Urinary bladder (tissue), 4 donors: ENCODE measurements around the gene SOCS1. TPM values are rescaled to one million over a fixed set of nuclear protein-coding genes. Genes with fewer than 3 reads are reported as not detected.

Experiments used
- DNase-seq: peaks from one replicate; pipeline ENCODE4 v3.0.0-alpha.2; 2015; ENCODE audit errors: extremely low spot score
- H3K27ac ChIP-seq: one replicate; pipeline ENCODE4 v1.5.1; 2013; ENCODE audit warnings: low read depth, mild to moderate bottlenecking, moderate library complexity
- H3K36me3 ChIP-seq: one replicate; pipeline ENCODE4 v1.6.1; 2013; ENCODE audit warnings: mild to moderate bottlenecking, moderate library complexity; ENCODE audit not compliant: insufficient read depth
- H3K4me1 ChIP-seq: one replicate; pipeline ENCODE4 v1.6.1; 2013; ENCODE audit warnings: mild to moderate bottlenecking, moderate library complexity; ENCODE audit not compliant: insufficient read depth
- H3K4me3 ChIP-seq: one replicate; pipeline ENCODE4 v1.5.1; 2013; ENCODE audit warnings: low read depth, low read length
- WGBS: extraction: QIAGEN DNeasy Blood & Tissue Kit; methylation state at CpG from one replicate; pipeline ENCODE4 v1.1.7; 2013; 5-methylcytosine and 5-hydroxymethylcytosine counted together
- polyA plus RNA-seq: library from polyadenylated mRNA; stranded (reverse); fragments of 200-250 nt; gene quantifications from one replicate; pipeline ENCODE4 v1.2.3, GENCODE V29; 2013
- total RNA-seq: library from RNA; depleted of rRNA; stranded (reverse); fragments of >200 nt; gene quantifications from one replicate; pipeline ENCODE4 v1.2.3, GENCODE V29; 2014
- donor health status: healthy with polysubstance abuse.
- donor health status: healthy.

Gene SOCS1
- total and polyA plus RNA-seq, 2 donors = 6.9 to 15.0 TPM

DNA sequence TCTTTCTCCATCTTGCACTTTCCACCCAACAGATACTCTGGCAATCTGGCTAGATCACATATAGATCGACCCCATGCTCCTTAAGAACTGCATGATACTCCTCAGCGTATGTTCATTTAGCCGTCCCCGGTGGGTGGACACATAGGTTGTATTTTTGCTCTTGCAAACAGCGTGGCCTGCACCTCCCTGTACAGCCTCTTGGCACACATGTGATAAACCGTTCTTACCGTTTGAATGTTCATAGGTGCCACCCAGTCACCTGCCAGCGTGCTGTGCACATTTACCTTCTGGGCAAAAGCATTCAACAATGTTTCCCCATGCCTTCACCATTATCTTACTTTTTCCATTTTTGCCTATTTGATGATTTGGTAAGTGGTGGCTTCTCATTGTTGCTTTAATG lies 6.9 kb upstream of the SOCS1 start:
- Histone ChIP-seq H3K4me1 (no peaks in the 10 kb centered on the region), H3K4me3 (no peak overlapping the region), H3K27ac (no peak overlapping the region), H3K36me3 (no peaks in the 10 kb centered on the region)
- WGBS = 87% methylated on average over 8 of the region's 8 CpGs
- DNase-seq = no peak

DNA sequence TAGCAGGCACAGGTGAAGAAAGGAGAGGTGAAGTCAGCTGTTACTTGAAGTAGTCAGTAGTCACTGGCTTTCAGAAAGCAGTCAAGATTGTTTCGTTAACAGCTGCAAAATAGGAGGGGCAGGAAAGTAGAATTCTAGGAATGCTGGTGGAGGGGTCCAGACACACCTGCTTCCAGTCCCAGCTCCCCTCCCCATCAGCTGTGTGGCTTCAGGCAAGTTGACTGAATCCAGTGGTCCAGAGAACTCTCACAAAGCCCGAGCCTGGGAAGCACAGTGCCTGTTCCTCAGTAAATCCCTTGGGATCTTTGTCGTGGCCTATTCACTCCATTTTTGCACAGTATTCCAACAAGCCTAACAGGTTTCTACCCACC lies 4.6 kb upstream of the SOCS1 start:
- WGBS = 81% methylated on average over 3 of the region's 3 CpGs
- Histone ChIP-seq H3K4me1 (no peaks in the 10 kb centered on the region), H3K27ac (no peak overlapping the region), H3K36me3 (no peaks in the 10 kb centered on the region), H3K4me3 (no peak overlapping the region)
- DNase-seq = no peak

DNA sequence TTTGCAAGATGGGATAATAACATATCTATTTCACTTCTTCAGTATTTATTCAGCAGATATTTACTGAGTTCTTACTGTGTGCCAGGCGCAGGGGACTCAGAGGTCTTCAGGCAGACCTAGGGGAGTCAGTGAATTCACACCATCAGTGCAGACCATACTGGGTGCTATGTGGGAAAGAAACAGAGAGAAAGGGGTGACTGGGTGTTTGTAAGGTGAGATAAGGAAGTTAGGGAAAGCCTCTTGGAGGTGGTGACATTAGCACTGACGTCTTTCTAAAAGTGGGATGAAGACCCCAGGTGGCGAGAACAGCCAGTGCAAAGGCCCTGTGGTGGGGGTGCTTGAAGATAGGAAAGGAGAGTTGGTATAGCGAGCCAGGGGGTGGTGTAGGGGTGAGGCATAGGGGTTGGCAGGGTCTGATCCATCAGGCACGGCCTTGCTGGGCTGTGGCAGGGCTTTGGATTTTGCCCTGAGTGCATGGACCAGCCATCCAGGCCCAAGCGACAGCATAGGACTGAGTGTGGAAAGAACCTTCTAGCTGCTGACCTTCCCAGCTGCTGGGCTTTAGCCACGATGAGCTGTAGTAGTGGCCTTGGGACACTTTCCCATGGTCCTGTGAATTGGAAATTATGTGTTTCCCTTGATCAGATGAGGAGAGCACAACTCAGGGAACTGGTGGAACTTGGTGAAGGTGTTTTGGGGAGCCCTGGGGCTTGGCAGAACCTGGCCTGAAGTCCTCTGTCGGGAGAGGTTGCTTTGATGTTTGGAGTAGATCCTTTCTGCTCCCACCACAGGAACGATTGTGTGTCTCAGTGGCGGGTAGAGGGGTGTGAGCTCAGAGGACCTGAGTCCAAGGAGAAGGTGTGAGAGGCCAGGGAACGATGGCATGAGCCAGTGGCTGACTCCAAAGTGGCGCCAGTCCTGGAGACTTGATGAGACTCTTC lies 3.9 kb upstream of the SOCS1 start:
- DNase-seq = no peak
- Histone ChIP-seq H3K4me1 (no peaks in the 10 kb centered on the region), H3K36me3 (no peaks in the 10 kb centered on the region), H3K4me3 (no peak overlapping the region), H3K27ac (no peak overlapping the region)
- 94% methylated on average over 12 of the region's 12 CpGs for WGBS

DNA sequence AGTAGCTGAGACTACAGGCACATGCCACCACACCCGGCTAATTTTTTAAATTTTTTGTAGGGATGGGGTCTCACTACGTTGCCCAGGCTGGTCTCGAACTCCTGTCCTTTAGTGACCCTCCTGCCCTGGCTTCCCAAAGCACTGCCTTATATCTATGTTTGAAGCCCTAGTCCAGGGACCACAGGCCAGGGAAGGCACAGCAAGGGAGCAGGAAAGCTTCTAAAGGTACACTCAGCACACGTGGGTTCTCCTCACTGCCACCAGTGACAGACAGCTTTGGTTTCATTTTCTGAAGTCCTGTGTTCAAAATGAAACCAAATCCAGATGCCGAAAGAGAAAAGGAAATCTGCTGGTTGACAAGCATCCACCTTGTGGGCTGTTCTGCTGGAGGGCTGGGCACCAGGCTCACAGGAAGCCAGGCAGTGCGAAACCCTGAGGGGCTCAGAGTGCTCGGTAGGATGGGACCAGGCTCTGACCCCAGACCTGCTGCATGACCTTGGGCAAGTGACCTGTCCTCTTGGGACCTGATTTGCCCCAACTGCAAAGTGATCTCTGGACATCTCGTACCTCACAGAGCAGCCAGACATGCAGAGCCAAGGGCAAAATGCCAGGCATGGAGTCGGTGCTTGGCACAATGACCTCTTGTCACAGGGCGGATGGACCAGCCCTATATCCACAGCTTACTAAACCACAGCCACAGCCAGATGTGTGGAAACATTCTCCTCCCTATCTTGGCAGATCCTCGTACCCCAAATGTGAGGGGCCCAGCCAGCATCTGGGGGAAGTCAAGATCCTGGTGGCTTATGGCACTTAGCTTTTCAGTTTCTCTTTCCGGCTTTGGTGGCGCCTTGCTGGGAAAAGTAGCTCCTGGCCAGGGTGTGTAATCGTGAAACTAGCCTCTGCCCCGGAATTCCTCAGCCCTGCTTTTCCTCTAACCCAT lies 2.8 kb upstream of the SOCS1 start:
- no peaks in the 10 kb centered on the region for H3K4me1 ChIP-seq
- no peak for DNase-seq
- 52% methylated on average over 15 of the region's 15 CpGs for WGBS
- H3K27ac ChIP-seq = no peak overlapping the region
- H3K4me3 ChIP-seq = no peak overlapping the region
- no peaks in the 10 kb centered on the region for H3K36me3 ChIP-seq

DNA sequence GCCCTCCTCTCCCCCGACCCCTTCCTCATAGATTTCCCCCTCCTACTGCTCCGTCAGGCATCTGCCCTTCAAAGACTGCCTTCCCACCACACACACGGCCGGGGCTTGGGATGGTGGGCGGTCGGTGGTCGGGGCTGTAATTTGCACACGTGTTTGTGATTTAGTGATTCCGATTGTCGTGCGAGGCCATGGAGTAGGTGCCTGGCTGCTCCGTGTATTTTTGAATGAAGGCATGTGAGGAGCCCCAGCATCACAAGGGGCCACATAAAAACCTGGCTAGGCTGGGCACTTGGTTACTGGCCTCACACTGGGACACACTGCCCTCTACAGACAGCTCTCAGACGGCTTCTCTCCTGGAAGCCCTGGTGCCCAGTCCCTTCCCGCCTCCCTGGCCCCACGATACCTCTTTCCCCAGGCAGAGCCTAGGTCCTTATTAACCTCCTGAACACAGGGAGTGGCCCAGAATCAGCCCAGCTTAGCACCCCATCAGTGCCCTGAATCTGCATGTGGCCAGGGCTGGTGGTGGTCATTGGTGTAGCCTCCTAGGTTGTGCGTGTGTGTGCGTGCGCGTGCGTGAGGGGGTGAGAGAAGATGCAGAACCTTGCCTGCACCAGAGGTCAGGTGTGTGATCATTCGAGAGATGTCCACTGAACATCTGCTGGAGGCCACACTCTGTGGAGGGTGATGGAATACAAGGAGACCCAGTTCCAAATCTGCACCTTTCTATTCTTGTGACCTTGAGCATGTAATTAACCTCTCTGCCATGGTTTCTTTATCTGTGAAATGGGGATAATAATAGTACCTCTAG lies 1.3 kb upstream of the SOCS1 start:
- DNase-seq = peak; percentile 49
- Histone ChIP-seq H3K27ac (no peak overlapping the region), H3K36me3 (no peaks in the 10 kb centered on the region), H3K4me1 (no peaks in the 10 kb centered on the region), H3K4me3 (no peak overlapping the region)
- 28% methylated on average over 21 of the region's 21 CpGs for WGBS

DNA sequence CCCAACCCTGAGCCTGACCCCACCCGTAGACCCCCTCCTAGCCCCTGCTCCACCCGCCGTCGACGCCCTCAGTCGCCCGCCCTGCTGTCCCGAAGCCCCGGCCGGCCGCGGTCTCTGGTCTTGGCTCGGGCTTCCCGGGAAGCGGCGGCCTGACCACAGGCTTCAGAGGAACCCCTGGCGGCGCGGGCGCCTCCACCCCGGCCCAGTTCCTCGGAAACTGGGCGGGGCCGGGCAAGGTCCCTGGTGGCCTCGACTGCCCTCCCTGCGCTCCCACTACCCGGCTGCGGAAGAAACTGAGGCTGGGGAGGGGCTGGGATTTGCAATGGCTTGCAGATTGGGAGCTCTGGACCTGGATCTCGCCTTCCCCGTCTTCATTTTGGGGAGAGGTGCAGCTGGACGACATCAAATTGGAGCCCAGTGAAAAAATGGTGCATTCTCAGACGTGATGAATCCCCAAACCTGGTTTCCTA lies 692 bp upstream of the SOCS1 start:
- H3K27ac ChIP-seq = peak overlapping the region; percentile 98
- H3K4me3 ChIP-seq = peak overlapping the region; percentile 80
- no peaks in the 10 kb centered on the region for H3K4me1 ChIP-seq
- no peaks in the 10 kb centered on the region for H3K36me3 ChIP-seq
- DNase-seq = no peak
- WGBS = under 1% methylated on average over 32 of the region's 32 CpGs

DNA sequence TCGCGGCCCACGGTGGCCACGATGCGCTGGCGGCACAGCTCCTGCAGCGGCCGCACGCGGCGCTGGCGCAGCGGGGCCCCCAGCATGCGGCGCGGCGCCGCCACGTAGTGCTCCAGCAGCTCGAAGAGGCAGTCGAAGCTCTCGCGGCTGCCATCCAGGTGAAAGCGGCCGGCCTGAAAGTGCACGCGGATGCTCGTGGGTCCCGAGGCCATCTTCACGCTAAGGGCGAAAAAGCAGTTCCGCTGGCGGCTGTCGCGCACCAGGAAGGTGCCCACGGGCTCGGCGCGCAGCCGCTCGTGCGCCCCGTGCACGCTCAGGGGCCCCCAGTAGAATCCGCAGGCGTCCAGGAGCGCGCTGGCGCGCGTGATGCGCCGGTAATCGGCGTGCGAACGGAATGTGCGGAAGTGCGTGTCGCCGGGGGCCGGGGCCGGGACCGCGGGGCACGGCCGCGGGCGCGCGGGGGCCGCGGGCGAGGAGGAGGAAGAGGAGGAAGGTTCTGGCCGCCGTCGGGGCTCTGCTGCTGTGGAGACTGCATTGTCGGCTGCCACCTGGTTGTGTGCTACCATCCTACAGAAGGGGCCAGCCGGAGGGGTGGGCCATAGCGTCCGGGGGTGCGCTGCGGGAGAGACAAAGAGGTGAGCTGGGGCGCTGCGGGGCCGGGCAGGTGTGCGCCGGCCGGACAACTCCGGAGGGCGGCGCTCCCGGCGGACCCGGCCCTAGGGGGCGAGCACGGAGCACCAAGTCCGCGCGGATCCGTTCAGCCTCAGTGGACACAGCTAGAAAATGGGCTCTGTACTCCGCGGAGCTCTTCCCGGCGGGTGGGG lies 879 bp downstream of the SOCS1 start:
- 1% methylated on average over 105 of the region's 105 CpGs for WGBS
- peak overlapping the region; percentile 80 for H3K4me3 ChIP-seq
- H3K36me3 ChIP-seq = no peaks in the 10 kb centered on the region
- DNase-seq = no peak
- no peaks in the 10 kb centered on the region for H3K4me1 ChIP-seq
- peak overlapping the region; percentile 54 for H3K27ac ChIP-seq

DNA sequence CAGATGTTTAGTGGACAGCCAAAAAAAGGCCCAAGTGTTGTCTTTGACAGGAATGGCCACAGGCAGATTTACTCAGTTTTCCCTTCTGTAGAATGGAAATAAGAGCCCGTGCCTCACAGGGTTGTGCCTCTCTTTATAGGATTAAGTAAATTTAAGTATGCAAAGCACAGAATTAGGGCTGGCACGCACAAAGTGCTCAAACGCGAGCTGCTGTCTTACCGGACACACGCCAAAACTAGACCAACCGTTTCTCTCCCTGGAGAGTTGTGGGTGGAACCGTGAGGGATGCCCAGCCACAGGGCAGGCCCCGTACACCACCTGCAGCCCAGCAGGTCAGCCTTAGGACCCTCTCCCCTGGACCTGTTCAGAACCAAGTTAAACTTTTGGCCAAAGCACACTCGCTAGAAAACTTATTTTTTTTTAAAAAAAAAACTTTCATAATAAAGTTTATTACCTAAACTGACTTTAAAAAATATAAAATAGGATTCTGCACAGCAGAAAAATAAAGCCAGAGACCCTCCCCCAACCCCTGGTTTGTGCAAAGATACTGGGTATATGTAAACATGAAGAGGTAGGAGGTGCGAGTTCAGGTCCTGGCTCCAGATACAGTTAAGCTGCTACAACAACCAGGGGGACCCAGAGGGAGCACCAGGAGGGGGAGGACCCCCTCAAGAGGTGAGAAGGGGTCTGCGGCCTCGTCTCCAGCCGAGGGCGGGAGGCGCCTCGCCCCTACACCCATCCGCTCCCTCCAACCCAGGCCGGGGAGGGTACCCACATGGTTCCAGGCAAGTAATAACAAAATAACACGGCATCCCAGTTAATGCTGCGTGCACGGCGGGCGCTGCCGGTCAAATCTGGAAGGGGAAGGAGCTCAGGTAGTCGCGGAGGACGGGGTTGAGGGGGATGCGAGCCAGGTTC lies 1.8 kb downstream of the SOCS1 start:
- no peaks in the 10 kb centered on the region for H3K36me3 ChIP-seq
- no peaks in the 10 kb centered on the region for H3K4me1 ChIP-seq
- peak overlapping the region; percentile 80 for H3K4me3 ChIP-seq
- WGBS = 35% methylated on average over 29 of the region's 29 CpGs
- peak overlapping the region; percentile 54 for H3K27ac ChIP-seq
- no peak for DNase-seq

DNA sequence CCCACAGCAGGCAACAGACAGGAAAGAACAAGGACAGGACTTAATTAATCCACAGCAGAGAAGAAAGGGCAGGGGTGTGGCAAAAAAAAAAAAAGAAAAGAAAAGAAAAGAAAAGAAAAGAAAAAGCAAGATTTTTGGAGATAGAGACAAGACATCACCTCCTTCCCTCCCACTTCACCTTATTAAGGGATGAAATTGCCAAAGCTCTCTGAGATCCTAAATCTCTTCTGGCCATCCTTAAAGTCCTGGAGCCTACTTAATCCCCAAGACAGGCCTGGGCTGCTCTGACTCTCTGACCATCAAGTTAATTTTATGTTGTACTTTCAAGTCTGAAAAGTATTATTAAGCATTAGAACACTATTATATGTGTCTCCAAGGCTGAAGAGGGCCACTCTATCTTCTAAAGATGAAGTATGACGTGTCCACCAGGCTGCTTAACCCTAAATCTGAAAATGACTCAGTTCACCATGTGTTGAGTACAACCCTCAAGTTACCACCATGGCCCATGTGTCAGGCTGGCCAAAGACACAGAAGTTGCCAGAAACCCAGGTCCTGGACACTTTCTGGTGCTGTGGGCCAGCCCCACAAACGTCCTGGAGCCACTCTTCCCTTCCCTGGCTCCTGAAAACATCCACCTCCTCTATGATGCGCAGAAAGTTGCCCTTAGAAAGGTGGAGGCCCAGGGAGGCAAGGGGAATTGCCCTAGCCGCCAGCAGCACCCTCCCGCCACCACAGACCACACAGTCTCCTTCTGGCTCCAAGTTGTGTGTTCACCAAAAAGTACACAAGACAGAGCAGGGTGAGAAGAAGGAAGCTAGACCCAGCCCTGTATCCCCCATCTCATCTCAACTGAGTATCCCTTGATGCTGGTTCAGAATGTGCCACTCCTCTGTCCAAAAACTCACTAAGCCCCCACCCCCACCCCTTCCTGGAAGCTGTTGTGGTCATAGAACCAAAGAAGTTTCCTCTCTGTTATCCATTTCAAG lies 2.7 kb downstream of the SOCS1 start:
- Histone ChIP-seq H3K4me1 (no peaks in the 10 kb centered on the region), H3K36me3 (no peaks in the 10 kb centered on the region), H3K27ac (no peak overlapping the region), H3K4me3 (peak overlapping the region; percentile 80)
- no peak for DNase-seq
- WGBS = 71% methylated on average over 5 of the region's 5 CpGs

DNA sequence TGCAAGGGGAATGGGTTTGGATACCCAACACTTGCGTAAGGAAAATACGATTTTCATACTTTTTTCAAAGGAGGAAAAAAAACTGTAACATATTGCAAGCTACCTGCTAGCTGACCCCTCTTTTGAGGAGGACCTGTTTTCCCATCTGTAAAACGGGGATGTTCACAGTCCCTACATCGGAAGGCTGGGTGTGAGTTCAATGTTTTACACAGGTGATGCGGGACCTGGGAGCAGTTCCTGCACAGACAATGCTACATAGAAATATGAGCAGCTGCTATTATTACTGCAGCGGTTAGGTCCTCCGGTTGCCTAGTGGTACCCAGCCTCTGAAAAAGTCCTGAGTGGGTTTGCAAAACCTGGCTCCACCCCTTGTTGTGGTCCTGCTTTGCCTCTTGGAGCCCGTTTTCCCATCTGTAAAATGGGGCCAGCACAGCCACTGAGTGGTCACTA lies 3.5 kb downstream of the SOCS1 start:
- WGBS = 86% methylated on average over 8 of the region's 8 CpGs
- Histone ChIP-seq H3K27ac (no peak overlapping the region), H3K36me3 (no peaks in the 10 kb centered on the region), H3K4me3 (no peak overlapping the region), H3K4me1 (no peaks in the 10 kb centered on the region)
- DNase-seq = no peak
